H9 (cell line): ENCODE measurements around the gene RPS19. TPM values are rescaled to one million over a fixed set of nuclear protein-coding genes. Genes with fewer than 3 reads are reported as not detected.

Experiments
- DNase-seq: peaks from one replicate; pipeline ENCODE4 v3.0.0-alpha.2; 2017
- H2AFZ ChIP-seq: one replicate; pipeline ENCODE4 v1.6.1; 2013; ENCODE audit warnings: mild to moderate bottlenecking, low read length, control low read depth, moderate library complexity
- H2AK5ac ChIP-seq: 2 replicates; pipeline ENCODE4 v1.6.1; 2013; ENCODE audit warnings: low read length, control low read depth, mixed read lengths; ENCODE audit not compliant: insufficient read length
- H2BK120ac ChIP-seq: one replicate; pipeline ENCODE4 v1.6.1; 2013; ENCODE audit warnings: low read depth, mild to moderate bottlenecking, low read length, control low read depth, inconsistent platforms; ENCODE audit not compliant: poor library complexity, severe bottlenecking
- H2BK12ac ChIP-seq: 2 replicates; pipeline ENCODE4 v1.6.1; 2013; ENCODE audit warnings: low read length, control low read depth, mixed read lengths, low read depth; ENCODE audit not compliant: insufficient read length
- H2BK15ac ChIP-seq: 2 replicates; pipeline ENCODE4 v1.6.1; 2013; ENCODE audit warnings: low read depth, low read length, control low read depth
- H2BK20ac ChIP-seq: one replicate; pipeline ENCODE4 v1.6.1; 2013; ENCODE audit warnings: low read depth, mild to moderate bottlenecking, low read length, control low read depth, inconsistent platforms; ENCODE audit not compliant: poor library complexity, severe bottlenecking
- H2BK5ac ChIP-seq: 2 replicates; pipeline ENCODE4 v1.6.1; 2013; ENCODE audit warnings: low read length, control low read depth, mixed read lengths; ENCODE audit not compliant: insufficient read length
- H3K14ac ChIP-seq: 2 replicates; pipeline ENCODE4 v1.6.1; 2013; ENCODE audit warnings: low read length, control low read depth; ENCODE audit not compliant: insufficient read depth
- H3K18ac ChIP-seq: 2 replicates; pipeline ENCODE4 v1.6.1; 2013; ENCODE audit warnings: low read depth, mild to moderate bottlenecking, mixed read lengths, low read length, control low read depth; ENCODE audit not compliant: insufficient read length
- H3K23ac ChIP-seq: 2 replicates; pipeline ENCODE4 v1.6.1; 2013; ENCODE audit warnings: low read length, control low read depth, mixed read lengths, low read depth; ENCODE audit not compliant: insufficient read length
- H3K23me2 ChIP-seq: 2 replicates; pipeline ENCODE4 v1.6.1; 2013; ENCODE audit warnings: low read depth, mild to moderate bottlenecking, mixed read lengths, low read length, control low read depth; ENCODE audit not compliant: insufficient read length, poor library complexity, severe bottlenecking
- H3K27ac ChIP-seq: 2 replicates; pipeline ENCODE4 v1.5.1; 2013; ENCODE audit warnings: low read length, control low read depth, mixed read lengths, low read depth; ENCODE audit not compliant: insufficient read length
- H3K27me3 ChIP-seq: 2 replicates; pipeline ENCODE4 v1.6.1; 2013; ENCODE audit warnings: low read length, control low read depth, inconsistent platforms; ENCODE audit not compliant: insufficient read depth
- H3K4ac ChIP-seq: 2 replicates; pipeline ENCODE4 v1.6.1; 2013; ENCODE audit warnings: low read depth, mild to moderate bottlenecking, control low read depth, inconsistent platforms, low read length, moderate library complexity
- H3K4me1 ChIP-seq: 2 replicates; pipeline ENCODE4 v1.6.1; 2013; ENCODE audit warnings: low read length, control low read depth, inconsistent platforms; ENCODE audit not compliant: insufficient read depth
- H3K4me2 ChIP-seq: 2 replicates; pipeline ENCODE4 v1.6.1; 2013; ENCODE audit warnings: low read length, control low read depth, mixed read lengths; ENCODE audit not compliant: insufficient read length, insufficient read depth
- H3K56ac ChIP-seq: 2 replicates; pipeline ENCODE4 v1.6.1; 2013; ENCODE audit warnings: low read depth, mild to moderate bottlenecking, mixed read lengths, low read length, control low read depth; ENCODE audit not compliant: insufficient read length
- H3K79me1 ChIP-seq: 2 replicates; pipeline ENCODE4 v1.6.1; 2013; ENCODE audit warnings: low read depth, mild to moderate bottlenecking, moderate library complexity, low read length, control low read depth, inconsistent platforms; ENCODE audit not compliant: insufficient read depth, poor library complexity, severe bottlenecking
- H3K79me2 ChIP-seq: 2 replicates; pipeline ENCODE4 v1.6.1; 2013; ENCODE audit warnings: low read length, control low read depth, inconsistent platforms; ENCODE audit not compliant: insufficient read depth
- H3K9ac ChIP-seq: 2 replicates; pipeline ENCODE4 v1.6.1; 2013; ENCODE audit warnings: low read length, control low read depth, mixed read lengths; ENCODE audit not compliant: insufficient read length; ENCODE audit errors: extremely low read depth
- H3K9me3 ChIP-seq: one replicate; pipeline ENCODE4 v1.6.1; 2013; ENCODE audit warnings: low read depth, low read length, inconsistent platforms; ENCODE audit not compliant: control insufficient read depth
- H3T11ph ChIP-seq: one replicate; pipeline ENCODE4 v1.6.1; 2013; ENCODE audit warnings: mild to moderate bottlenecking, low read length, control low read depth, inconsistent platforms
- H4K20me1 ChIP-seq: one replicate; pipeline ENCODE4 v1.6.1; 2013; ENCODE audit not compliant: control insufficient read depth, insufficient read length, insufficient read depth
- H4K5ac ChIP-seq: 2 replicates; pipeline ENCODE4 v1.6.1; 2013; ENCODE audit warnings: low read depth, mild to moderate bottlenecking, mixed read lengths, low read length, control low read depth; ENCODE audit not compliant: insufficient read length
- H4K8ac ChIP-seq: replicated peaks from 2 replicates; pipeline ENCODE4 v1.6.1; 2013; ENCODE audit warnings: low read length, control low read depth, mixed read lengths, low read depth; ENCODE audit not compliant: insufficient read length
- H4K91ac ChIP-seq: 2 replicates; pipeline ENCODE4 v1.6.1; 2013; ENCODE audit warnings: low read depth, mild to moderate bottlenecking, moderate library complexity, mixed read lengths, low read length, control low read depth; ENCODE audit not compliant: insufficient read length
- H3K27ac Mint-ChIP-seq, 3 experiments: 2 replicates in 2 of 3; 3 replicates in 1 of 3; pipeline ENCODE4 v1.8.0; 2020 to 2021; ENCODE audit warnings: mixed read lengths in 3 of 3, mild to moderate bottlenecking in 1 of 3, moderate library complexity in 1 of 3
- H3K27me3 Mint-ChIP-seq: 2 replicates; pipeline ENCODE4 v1.8.0; 2021; ENCODE audit warnings: low read depth, mild to moderate bottlenecking, moderate library complexity, mixed read lengths
- H3K36me3 Mint-ChIP-seq, 3 experiments: 2 replicates in 2 of 3; 3 replicates in 1 of 3; pipeline ENCODE4 v1.8.0; 2020 to 2021; ENCODE audit warnings: low read depth in 3 of 3, mixed read lengths in 3 of 3; ENCODE audit not compliant: insufficient read depth in 1 of 3
- H3K4me1 Mint-ChIP-seq, 2 experiments: 2 replicates each; pipeline ENCODE4 v1.8.0; 2020; ENCODE audit warnings: mixed read lengths in 2 of 2
- H3K4me3 Mint-ChIP-seq, 2 experiments: 2 replicates in 1 of 2; 3 replicates in 1 of 2; pipeline ENCODE4 v1.8.0; 2020 to 2021; ENCODE audit warnings: mild to moderate bottlenecking in 2 of 2, mixed read lengths in 2 of 2, moderate library complexity in 1 of 2
- H3K9me3 Mint-ChIP-seq, 2 experiments: 2 replicates in 1 of 2; 3 replicates in 1 of 2; pipeline ENCODE4 v1.8.0; 2020; ENCODE audit warnings: mild to moderate bottlenecking in 2 of 2, mixed read lengths in 2 of 2, moderate library complexity in 1 of 2
- WGBS: extraction: QIAGEN DNeasy Blood & Tissue Kit; methylation state at CpG from one replicate; pipeline ENCODE4 v1.1.7; 2013; ENCODE audit warnings: missing lambda C conversion rate, low lambda C conversion rate, mixed read lengths; ENCODE audit not compliant: insufficient read length; ENCODE audit errors: extremely low coverage; 5-methylcytosine and 5-hydroxymethylcytosine counted together
- total RNA-seq: library from RNA; stranded (reverse); gene quantifications from 2 replicates; pipeline ENCODE4 v1.2.1, GENCODE V29; 2021
- TF ChIP-seq, protein P1 (sequence below): fragments of 200-600 bp; sonication (generic); conservative IDR thresholded peaks from 3 replicates; pipeline ENCODE4 v1.8.0; 2021; ENCODE audit warnings: antibody characterized with exemption, mild to moderate bottlenecking

The RPS19 gene
- total RNA-seq, 1 experiment from 2014 or later: 3,024 TPM

DNA sequence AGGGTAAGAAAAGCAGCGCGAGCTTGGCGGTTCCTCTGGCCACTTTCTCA is 15.2 kb upstream of the RPS19 start, which contains the start of gene DMRTC2:
TSS of gene DMRTC2 (plus strand) at position 42 of the 50 bp plus-strand sequence. CDS start 2,387 bp downstream, outside the sequence.
- no peaks in the 10 kb centered on the region for H3K23me2 ChIP-seq
- H2AK5ac ChIP-seq: no peak within 1 kb of the TSS
- TF ChIP-seq, protein P1, sequence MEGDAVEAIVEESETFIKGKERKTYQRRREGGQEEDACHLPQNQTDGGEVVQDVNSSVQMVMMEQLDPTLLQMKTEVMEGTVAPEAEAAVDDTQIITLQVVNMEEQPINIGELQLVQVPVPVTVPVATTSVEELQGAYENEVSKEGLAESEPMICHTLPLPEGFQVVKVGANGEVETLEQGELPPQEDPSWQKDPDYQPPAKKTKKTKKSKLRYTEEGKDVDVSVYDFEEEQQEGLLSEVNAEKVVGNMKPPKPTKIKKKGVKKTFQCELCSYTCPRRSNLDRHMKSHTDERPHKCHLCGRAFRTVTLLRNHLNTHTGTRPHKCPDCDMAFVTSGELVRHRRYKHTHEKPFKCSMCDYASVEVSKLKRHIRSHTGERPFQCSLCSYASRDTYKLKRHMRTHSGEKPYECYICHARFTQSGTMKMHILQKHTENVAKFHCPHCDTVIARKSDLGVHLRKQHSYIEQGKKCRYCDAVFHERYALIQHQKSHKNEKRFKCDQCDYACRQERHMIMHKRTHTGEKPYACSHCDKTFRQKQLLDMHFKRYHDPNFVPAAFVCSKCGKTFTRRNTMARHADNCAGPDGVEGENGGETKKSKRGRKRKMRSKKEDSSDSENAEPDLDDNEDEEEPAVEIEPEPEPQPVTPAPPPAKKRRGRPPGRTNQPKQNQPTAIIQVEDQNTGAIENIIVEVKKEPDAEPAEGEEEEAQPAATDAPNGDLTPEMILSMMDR: no peak
- H2BK20ac ChIP-seq: no peak within 1 kb of the TSS
- no peaks in the 10 kb centered on the region for H4K20me1 ChIP-seq
- H2AFZ ChIP-seq: no peak within 1 kb of the TSS
- H3K4me2 ChIP-seq: no peak within 1 kb of the TSS
- peaks cover 0 to 6% (median 0%) of the 10 kb centered on the region in 3 experiments; a peak in 2 of 7 replicates for H3K36me3 Mint-ChIP-seq
- no peaks in the 10 kb centered on the region for H3K79me1 ChIP-seq
- no peak within 1 kb of the TSS for H3K4ac ChIP-seq
- no peak within 1 kb of the TSS for H2BK15ac ChIP-seq
- no peak within 1 kb of the TSS for H3K27ac ChIP-seq
- peaks cover 19% of the 10 kb centered on the region for H3K27me3 Mint-ChIP-seq
- no peak within 1 kb of the TSS for H3K14ac ChIP-seq
- WGBS: no CpG with 5 or more reads among the region's 3 CpGs
- H3K9me3 ChIP-seq: no peaks in the 10 kb centered on the region
- no peak within 1 kb of the TSS for H3T11ph ChIP-seq
- H3K56ac ChIP-seq: no peak within 1 kb of the TSS
- DNase-seq: no peak
- no peaks in the 10 kb centered on the region for H3K27me3 ChIP-seq
- no peak within 1 kb of the TSS for H3K18ac ChIP-seq
- no peak within 1 kb of the TSS for H2BK120ac ChIP-seq
- H3K27ac Mint-ChIP-seq: no peak within 1 kb of the TSS
- H3K9ac ChIP-seq: no peak within 1 kb of the TSS
- no peak within 1 kb of the TSS for H3K23ac ChIP-seq
- H4K8ac ChIP-seq: no peak within 1 kb of the TSS
- no peak within 1 kb of the TSS for H3K4me3 Mint-ChIP-seq
- no peaks in the 10 kb centered on the region for H3K4me1 Mint-ChIP-seq
- H3K9me3 Mint-ChIP-seq: peaks cover 9 to 75% of the 10 kb centered on the region in 2 experiments; a peak in 4 of 5 replicates
- H2BK12ac ChIP-seq: no peak within 1 kb of the TSS
- H4K91ac ChIP-seq: no peak within 1 kb of the TSS
- H3K4me1 ChIP-seq: no peaks in the 10 kb centered on the region
- no peak within 1 kb of the TSS for H4K5ac ChIP-seq
- no peaks in the 10 kb centered on the region for H3K79me2 ChIP-seq
- H2BK5ac ChIP-seq: no peak within 1 kb of the TSS
